Measurements from ENCODE around the gene DCST1.

DNA sequence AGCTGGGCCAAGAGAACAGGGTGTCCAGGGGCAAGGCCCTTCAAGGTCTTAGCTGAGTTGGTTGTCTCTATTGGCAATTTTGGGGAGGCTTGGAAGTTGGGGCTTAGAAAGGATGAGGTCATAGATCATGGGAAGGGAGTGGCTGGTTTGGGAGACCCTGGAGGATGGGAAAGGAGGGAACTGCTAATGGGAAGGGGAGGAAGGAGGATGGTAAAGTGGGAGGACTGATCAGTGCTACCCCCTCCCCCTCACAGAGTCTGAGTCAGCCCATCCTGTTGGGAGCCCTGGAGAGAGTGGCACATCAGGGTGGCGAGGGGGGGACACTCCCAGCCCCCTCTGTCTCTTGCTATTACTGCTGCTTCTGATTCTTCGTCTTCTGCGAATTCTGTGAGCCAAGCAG, 35.0 kb downstream of the DCST1 start:
- TF ChIP-seq POLR2AphosphoS5 (IDR thresholded peaks at IDR 0.05; ENCODE audit: low read depth), result no peak
- TF ChIP-seq, protein P1, sequence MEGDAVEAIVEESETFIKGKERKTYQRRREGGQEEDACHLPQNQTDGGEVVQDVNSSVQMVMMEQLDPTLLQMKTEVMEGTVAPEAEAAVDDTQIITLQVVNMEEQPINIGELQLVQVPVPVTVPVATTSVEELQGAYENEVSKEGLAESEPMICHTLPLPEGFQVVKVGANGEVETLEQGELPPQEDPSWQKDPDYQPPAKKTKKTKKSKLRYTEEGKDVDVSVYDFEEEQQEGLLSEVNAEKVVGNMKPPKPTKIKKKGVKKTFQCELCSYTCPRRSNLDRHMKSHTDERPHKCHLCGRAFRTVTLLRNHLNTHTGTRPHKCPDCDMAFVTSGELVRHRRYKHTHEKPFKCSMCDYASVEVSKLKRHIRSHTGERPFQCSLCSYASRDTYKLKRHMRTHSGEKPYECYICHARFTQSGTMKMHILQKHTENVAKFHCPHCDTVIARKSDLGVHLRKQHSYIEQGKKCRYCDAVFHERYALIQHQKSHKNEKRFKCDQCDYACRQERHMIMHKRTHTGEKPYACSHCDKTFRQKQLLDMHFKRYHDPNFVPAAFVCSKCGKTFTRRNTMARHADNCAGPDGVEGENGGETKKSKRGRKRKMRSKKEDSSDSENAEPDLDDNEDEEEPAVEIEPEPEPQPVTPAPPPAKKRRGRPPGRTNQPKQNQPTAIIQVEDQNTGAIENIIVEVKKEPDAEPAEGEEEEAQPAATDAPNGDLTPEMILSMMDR (IDR thresholded peaks at IDR 0.05; ENCODE audit: insufficient read depth, low read length), result no peak
